Uterus (tissue), 4 donors: ENCODE results near the gene DDN. TPM values are rescaled to one million over a fixed set of nuclear protein-coding genes. Genes with fewer than 3 reads are reported as not detected.

ENCODE experiments used
- DNase-seq, 2 donors: peaks; one replicate each; pipeline ENCODE4 v3.0.0-alpha.2; 2019 to 2020
- H3K27ac ChIP-seq, 2 donors: fragments of 200-600 bp; sonication (generic); 1 replicate in 1 of 2; 2 replicates in 1 of 2; pipeline ENCODE4 v1.5.1; 2016 to 2018
- H3K27me3 ChIP-seq, 2 donors: fragments of 200-600 bp; sonication (generic); one replicate each; pipeline ENCODE4 v1.5.1; 2018 to 2019; ENCODE audit warnings: control low read depth in 1 of 2
- H3K36me3 ChIP-seq, 2 donors: fragments of 200-600 bp; sonication (generic); one replicate each; pipeline ENCODE4 v1.5.1; 2019; ENCODE audit warnings: control low read depth in 1 of 2
- H3K4me1 ChIP-seq, 2 donors: fragments of 200-600 bp; sonication (generic); one replicate each; pipeline ENCODE4 v1.5.1; 2018 to 2019; ENCODE audit warnings: control low read depth in 1 of 2
- H3K4me3 ChIP-seq, 2 donors: fragments of 200-600 bp; sonication (generic); 1 replicate in 1 of 2; 2 replicates in 1 of 2; pipeline ENCODE4 v1.5.1; 2018 to 2019; ENCODE audit warnings: mild to moderate bottlenecking in 1 of 2
- H3K9me3 ChIP-seq, 2 donors: fragments of 200-600 bp; sonication (generic); one replicate each; pipeline ENCODE4 v1.5.1; 2019; ENCODE audit warnings: control low read depth in 1 of 2
- CTCF ChIP-seq, 4 experiments: fragments of 200-600 bp in 2 of 4; fragments of 450-650 bp in 2 of 4; sonication (generic) in 2 of 4; IDR thresholded peaks; one replicate each; pipeline ENCODE4 v1.5.1; 2016 to 2019; ENCODE audit warnings: antibody characterized with exemption in 4 of 4, mild to moderate bottlenecking in 2 of 4, moderate library complexity in 1 of 4
- POLR2A ChIP-seq, 2 donors: fragments of 450-650 bp; IDR thresholded peaks; one replicate each; pipeline ENCODE4 v1.6.1; 2016; ENCODE audit warnings: antibody characterized with exemption in 2 of 2, mild to moderate bottlenecking in 1 of 2, moderate library complexity in 1 of 2
- intact Hi-C: fragments of 100-400 bp; cut with DNase I; formaldehyde crosslinking; loops from one replicate; pipeline ENCODE4 v1.15.1; 2023; ENCODE audit warnings: low total_unique reads
- total RNA-seq, 4 donors: library from RNA; depleted of rRNA in 3 of 4; stranded (reverse); fragments of >200 nt in 3 of 4; gene quantifications; one replicate each; pipeline versions ENCODE4 v1.1.0 to v1.2.4, GENCODE V29; 2014 to 2023
- donor health status: DM: yes; HTN: yes; CAD: no.

DDN gene
- total RNA-seq, 4 donors from 2014 or later: 0.18 TPM; not detected in 3

GRCh38 chr12:48998497-48999353, 450 bp downstream of the DDN start:
- H3K4me1 ChIP-seq: peaks cover 0 to 31% of the 10 kb centered on the region in 2 donors
- peaks cover 34 to 36% of the 10 kb centered on the region in 2 donors for H3K27me3 ChIP-seq
- H3K27ac ChIP-seq: no peak overlapping the region
- no peak for TF ChIP-seq CTCF (IDR thresholded peaks at IDR 0.05)
- no peak for TF ChIP-seq POLR2A (IDR thresholded peaks at IDR 0.05)
- DNase-seq: no peak
- H3K4me3 ChIP-seq: peak overlapping the region in 1 of 2 donors; percentile 30
- no peaks in the 10 kb centered on the region for H3K36me3 ChIP-seq
- intact Hi-C loops: no loop called here
- H3K9me3 ChIP-seq: no peaks in the 10 kb centered on the region

- H3K4me1 ChIP-seq: peaks cover 0 to 31% of the 10 kb centered on the region in 2 donors
- H3K4me3 ChIP-seq: peak overlapping the region in 1 of 2 donors; percentile 30
- H3K27me3 ChIP-seq: peaks cover 34 to 36% of the 10 kb centered on the region in 2 donors
- intact Hi-C loops: no loop called here
- DNase-seq: no peak
- no peak overlapping the region for H3K27ac ChIP-seq
- H3K36me3 ChIP-seq: no peaks in the 10 kb centered on the region
- TF ChIP-seq POLR2A (IDR thresholded peaks at IDR 0.05) (no peak), CTCF (IDR thresholded peaks at IDR 0.05) (no peak)
- H3K9me3 ChIP-seq: no peaks in the 10 kb centered on the region
These were observed 1.3 kb downstream of the DDN start for GRCh38 chr12:48997719-48998496.

GRCh38 chr12:48996794-48997718, 2.1 kb downstream of the DDN start:
- peaks cover 0 to 31% of the 10 kb centered on the region in 2 donors for H3K4me1 ChIP-seq
- H3K27ac ChIP-seq: no peak overlapping the region
- no peaks in the 10 kb centered on the region for H3K9me3 ChIP-seq
- peaks cover 34 to 36% of the 10 kb centered on the region in 2 donors for H3K27me3 ChIP-seq
- TF ChIP-seq CTCF (IDR thresholded peaks at IDR 0.05): peak; percentile 65 to 72 (median 68)
- TF ChIP-seq POLR2A (IDR thresholded peaks at IDR 0.05): no peak
- H3K4me3 ChIP-seq: no peak overlapping the region
- DNase-seq: peak; percentile 63 to 69
- H3K36me3 ChIP-seq: no peaks in the 10 kb centered on the region
- intact Hi-C loops: no loop called here

GRCh38 chr12:48995086-48995879, 3.9 kb downstream of the DDN start:
- peaks cover 20 to 33% of the 10 kb centered on the region in 2 donors for H3K27me3 ChIP-seq
- H3K4me3 ChIP-seq: no peak overlapping the region
- DNase-seq: peak; percentile 61 to 75
- peaks cover 0 to 31% of the 10 kb centered on the region in 2 donors for H3K4me1 ChIP-seq
- no peaks in the 10 kb centered on the region for H3K9me3 ChIP-seq
- intact Hi-C loops: no loop called here
- TF ChIP-seq CTCF (IDR thresholded peaks at IDR 0.05) (peak; percentile 75 to 80 (median 78)), POLR2A (IDR thresholded peaks at IDR 0.05) (no peak)
- H3K27ac ChIP-seq: no peak overlapping the region
- no peaks in the 10 kb centered on the region for H3K36me3 ChIP-seq
